Esophagus mucosa (tissue), 1 donor: Measurements from ENCODE around the gene ZNF141. TPM values are rescaled to one million over a fixed set of nuclear protein-coding genes. Genes with fewer than 3 reads are reported as not detected.
A peak's percentile ranks its signal among the peaks of the same experiment; 100 is the strongest.
"Not testable (repeated sequence)": the region's sequence is repeated elsewhere in the genome, so short reads cannot be mapped to it uniquely, and the experiment has no call there.

ENCODE experiments used
- ATAC-seq: fragments of 200-7000 bp; cut with Tn5 transposase; one replicate; pipeline ENCODE4 v1.9.1; 2020
- total RNA-seq: library from RNA; stranded (reverse); gene quantifications from one replicate; pipeline ENCODE4 v1.2.4, GENCODE V29; 2023
- donor health status: DM: yes; HTN: yes; CAD: no.

ZNF141 gene
- total RNA-seq: 7.8 TPM

- ATAC-seq: peak; percentile 98
Measured at GRCh38 chr4:337143-337931, at the start of gene ZNF141. TSS of gene ZNF141 (plus strand) at chr4:337814. CDS start at chr4:337984, 170 bp downstream.

- ATAC-seq: no peak
Measured at GRCh38 chr4:288891-289290, 48.7 kb upstream of the ZNF141 start.

- ATAC-seq: no peak
Measured at GRCh38 chr4:294732-295131, 42.9 kb upstream of the ZNF141 start.

- ATAC-seq: no peak
Measured at GRCh38 chr4:302381-302780, 35.2 kb upstream of the ZNF141 start.

GRCh38 chr4:304516-304915 is 33.1 kb upstream of the ZNF141 start:
- not testable (repeated sequence) for ATAC-seq

- peak; percentile 96 for ATAC-seq
Measured at GRCh38 chr4:304969-305680, 32.5 kb upstream of the ZNF141 start, which contains the start of gene ZNF732. TSS of gene ZNF732 (minus strand) at chr4:305474. CDS start at chr4:305310, 164 bp downstream.

- ATAC-seq: peak; percentile 23
Measured at GRCh38 chr4:306551-306961, 31.1 kb upstream of the ZNF141 start.

GRCh38 chr4:309807-310206 is 27.8 kb upstream of the ZNF141 start:
- ATAC-seq: no peak

- no peak for ATAC-seq
Measured at GRCh38 chr4:314296-314903, 23.2 kb upstream of the ZNF141 start.

- no peak for ATAC-seq
Measured at GRCh38 chr4:328729-329128, 8.9 kb upstream of the ZNF141 start.

GRCh38 chr4:335515-335914 is 2.1 kb upstream of the ZNF141 start:
- no peak for ATAC-seq

- ATAC-seq: peak; percentile 10
Measured at GRCh38 chr4:336099-336892, 1.3 kb upstream of the ZNF141 start.

GRCh38 chr4:336893-337142 is 796 bp upstream of the ZNF141 start:
- peak; percentile 9 for ATAC-seq

- peak; percentile 32 for ATAC-seq
Measured at GRCh38 chr4:337932-338758, 531 bp downstream of the ZNF141 start.

- no peak for ATAC-seq
Measured at GRCh38 chr4:338759-339097, 1.1 kb downstream of the ZNF141 start.

GRCh38 chr4:340011-340410 is 2.4 kb downstream of the ZNF141 start:
- ATAC-seq: no peak

- ATAC-seq: no peak
Measured at GRCh38 chr4:373062-373839, 35.6 kb downstream of the ZNF141 start.

- no peak for ATAC-seq
Measured at GRCh38 chr4:374298-375160, 36.9 kb downstream of the ZNF141 start.

GRCh38 chr4:384311-385010 is 46.8 kb downstream of the ZNF141 start:
- no peak for ATAC-seq
